ENCODE results near the gene CTCFL.
"Not testable (repeated sequence)": the region's sequence is repeated elsewhere in the genome, so short reads cannot be mapped to it uniquely, and the experiment has no call there.

The CTCFL gene

GRCh38 chr20:57479196-57479595 lies 45.7 kb downstream of the CTCFL start:
- no peak for DNase-seq

- no peak for DNase-seq
Measured at GRCh38 chr20:57478176-57478575, 46.8 kb downstream of the CTCFL start.

GRCh38 chr20:57476641-57477461 lies 48.1 kb downstream of the CTCFL start:
- no peak for DNase-seq

GRCh38 chr20:57476084-57476526 lies 48.8 kb downstream of the CTCFL start:
- DNase-seq, result no peak

GRCh38 chr20:57475388-57476083 lies 49.4 kb downstream of the CTCFL start:
- no peak for DNase-seq

GRCh38 chr20:57474816-57475215 lies 50.1 kb downstream of the CTCFL start:
- no peak for DNase-seq

GRCh38 chr20:57474205-57474604 lies 50.7 kb downstream of the CTCFL start:
- DNase-seq, result no peak

- no peak for DNase-seq
Measured at GRCh38 chr20:57473246-57474048, 51.5 kb downstream of the CTCFL start.

- DNase-seq, result not testable (repeated sequence)
Measured at GRCh38 chr20:57472474-57472873, 52.5 kb downstream of the CTCFL start.

GRCh38 chr20:57471496-57472372 lies 53.2 kb downstream of the CTCFL start:
- no peak for DNase-seq

- no peak for DNase-seq
Measured at GRCh38 chr20:57470666-57471495, 54.1 kb downstream of the CTCFL start.

GRCh38 chr20:57470212-57470522 lies 54.8 kb downstream of the CTCFL start:
- DNase-seq, result no peak

GRCh38 chr20:57469418-57470211 lies 55.3 kb downstream of the CTCFL start:
- DNase-seq, result no peak

- DNase-seq, result no peak
Measured at GRCh38 chr20:57468523-57469417, 56.2 kb downstream of the CTCFL start.

GRCh38 chr20:57467742-57468141 lies 57.2 kb downstream of the CTCFL start:
- no peak for DNase-seq

- no peak for DNase-seq
Measured at GRCh38 chr20:57465943-57466342, 59.0 kb downstream of the CTCFL start.

GRCh38 chr20:57465486-57465885 lies 59.5 kb downstream of the CTCFL start:
- no peak for DNase-seq

- DNase-seq, result no peak
Measured at GRCh38 chr20:57464642-57465211, 60.2 kb downstream of the CTCFL start.

- no peak for DNase-seq
Measured at GRCh38 chr20:57462781-57463180, 62.2 kb downstream of the CTCFL start.

All from stimulated activated CD4-positive, alpha-beta T cell treated with anti-CD3 and anti-CD28 coated beads, Interleukin-4, amount 100 ng/mL, for 1 hour (primary cell).